GM23338 (cell line): ENCODE data around the gene RNF133.

Experiments
- EZH2 ChIP-seq: fragments of 200-600 bp; sonication (generic); IDR thresholded peaks from one replicate; pipeline ENCODE4 v1.8.0; 2017; ENCODE audit warnings: antibody characterized with exemption, mild to moderate bottlenecking, low read depth; ENCODE audit not compliant: unreplicated experiment
- NANOG ChIP-seq: IDR thresholded peaks from 2 replicates; pipeline ENCODE4 v1.6.1; 2016; ENCODE audit warnings: antibody characterized with exemption, borderline replicate concordance
- TF ChIP-seq, protein P1 (sequence below), 2 experiments: fragments of 200-600 bp in 1 of 2; sonication (generic) in 1 of 2; conservative IDR thresholded peaks; 2 replicates each; pipeline versions ENCODE4 v1.5.1 to v1.6.1; 2016 to 2017; ENCODE audit warnings: antibody characterized with exemption in 2 of 2, low read depth in 2 of 2, mild to moderate bottlenecking in 2 of 2, moderate library complexity in 1 of 2

DNA sequence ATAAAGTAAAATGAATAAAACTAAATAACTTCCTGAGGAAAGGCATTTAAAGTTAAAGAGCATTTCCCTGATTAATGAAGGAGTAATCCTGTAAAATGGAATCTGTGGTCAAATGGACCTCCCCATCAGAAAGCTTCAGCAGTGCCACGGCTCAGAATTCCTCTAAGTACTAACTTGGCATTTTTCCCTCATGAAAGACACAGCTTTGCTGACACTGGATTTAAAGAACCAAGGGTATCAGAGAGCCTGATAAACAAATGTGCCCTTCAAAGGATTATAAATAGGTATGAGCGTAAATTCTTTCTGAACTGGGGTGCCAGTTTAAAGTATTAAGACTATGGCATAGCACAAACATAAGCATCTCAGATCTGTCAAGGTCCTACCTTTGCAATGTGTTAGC, 28.0 kb upstream of the RNF133 start:
- TF ChIP-seq, protein P1, sequence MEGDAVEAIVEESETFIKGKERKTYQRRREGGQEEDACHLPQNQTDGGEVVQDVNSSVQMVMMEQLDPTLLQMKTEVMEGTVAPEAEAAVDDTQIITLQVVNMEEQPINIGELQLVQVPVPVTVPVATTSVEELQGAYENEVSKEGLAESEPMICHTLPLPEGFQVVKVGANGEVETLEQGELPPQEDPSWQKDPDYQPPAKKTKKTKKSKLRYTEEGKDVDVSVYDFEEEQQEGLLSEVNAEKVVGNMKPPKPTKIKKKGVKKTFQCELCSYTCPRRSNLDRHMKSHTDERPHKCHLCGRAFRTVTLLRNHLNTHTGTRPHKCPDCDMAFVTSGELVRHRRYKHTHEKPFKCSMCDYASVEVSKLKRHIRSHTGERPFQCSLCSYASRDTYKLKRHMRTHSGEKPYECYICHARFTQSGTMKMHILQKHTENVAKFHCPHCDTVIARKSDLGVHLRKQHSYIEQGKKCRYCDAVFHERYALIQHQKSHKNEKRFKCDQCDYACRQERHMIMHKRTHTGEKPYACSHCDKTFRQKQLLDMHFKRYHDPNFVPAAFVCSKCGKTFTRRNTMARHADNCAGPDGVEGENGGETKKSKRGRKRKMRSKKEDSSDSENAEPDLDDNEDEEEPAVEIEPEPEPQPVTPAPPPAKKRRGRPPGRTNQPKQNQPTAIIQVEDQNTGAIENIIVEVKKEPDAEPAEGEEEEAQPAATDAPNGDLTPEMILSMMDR (conservative IDR thresholded peaks at IDR 0.05; ENCODE audit: low read depth in 2 of 2), result no peak
- TF ChIP-seq NANOG, result no peak
- no peak for TF ChIP-seq EZH2
